GM19035 (cell line): Measurements from ENCODE around the gene HMCN2.

Experiments
- ATAC-seq: cut with Tn5 transposase; IDR thresholded peaks from one replicate; pipeline ENCODE4 v1.9.1; 2021; ENCODE audit not compliant: unreplicated experiment

Gene HMCN2

DNA sequence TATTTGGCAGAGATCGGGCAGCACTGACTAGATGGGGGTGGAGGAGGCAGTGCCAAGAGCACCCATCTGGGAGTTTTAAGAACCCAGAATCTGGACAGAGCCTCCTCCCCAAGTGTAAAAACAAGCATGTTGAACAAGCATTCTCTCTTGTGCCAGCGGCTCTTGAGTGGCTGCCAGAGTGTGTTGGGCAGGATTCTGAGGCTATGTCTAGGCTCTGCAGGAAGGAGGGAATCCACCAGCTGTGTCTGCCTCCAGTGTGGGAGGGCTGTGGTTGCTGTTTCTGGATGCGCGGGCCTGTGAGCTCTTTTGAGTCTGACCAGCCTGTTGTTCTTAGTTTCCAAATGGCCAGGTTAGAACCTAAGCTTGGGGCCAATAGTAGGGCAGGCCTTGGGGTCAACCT, 39.8 kb downstream of the HMCN2 start:
- ATAC-seq, result no peak

DNA sequence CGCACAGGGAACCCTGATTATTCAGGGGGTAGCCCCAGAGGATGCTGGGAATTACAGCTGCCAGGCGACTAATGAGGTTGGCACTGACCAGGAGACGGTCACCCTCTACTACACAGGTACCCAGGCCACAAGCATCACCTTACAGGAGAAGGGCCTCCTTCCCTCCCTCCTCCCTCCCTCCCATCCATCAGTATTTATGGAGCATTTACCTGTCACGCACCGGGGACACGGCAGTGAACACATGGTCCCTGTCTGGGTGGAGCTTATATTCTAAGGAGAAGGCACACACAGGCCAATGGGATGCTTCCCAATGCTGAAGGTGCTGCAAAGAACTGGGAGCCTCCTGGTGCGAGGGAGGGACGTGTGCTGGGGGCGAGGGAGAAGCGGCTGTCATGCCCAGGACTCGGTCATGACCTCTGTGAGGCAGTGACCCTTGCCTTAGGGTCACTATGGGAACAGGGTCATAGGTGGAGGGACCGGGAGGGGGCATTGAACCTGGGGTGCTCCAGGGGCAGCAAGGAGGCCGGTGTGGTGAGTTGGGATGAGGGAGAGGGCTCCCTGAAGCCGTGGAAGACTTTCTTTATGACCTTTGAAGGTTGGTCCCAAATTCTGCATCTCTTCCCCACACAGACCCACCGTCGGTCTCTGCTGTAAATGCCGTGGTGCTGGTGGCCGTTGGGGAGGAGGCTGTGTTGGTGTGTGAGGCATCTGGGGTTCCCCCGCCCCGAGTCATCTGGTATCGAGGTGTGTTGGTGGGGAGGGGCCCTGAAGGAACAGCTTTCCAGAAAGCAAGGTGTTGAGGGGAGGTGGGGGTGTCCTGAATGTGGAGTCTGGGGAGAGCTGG, 41.5 kb downstream of the HMCN2 start:
- ATAC-seq, result no peak

DNA sequence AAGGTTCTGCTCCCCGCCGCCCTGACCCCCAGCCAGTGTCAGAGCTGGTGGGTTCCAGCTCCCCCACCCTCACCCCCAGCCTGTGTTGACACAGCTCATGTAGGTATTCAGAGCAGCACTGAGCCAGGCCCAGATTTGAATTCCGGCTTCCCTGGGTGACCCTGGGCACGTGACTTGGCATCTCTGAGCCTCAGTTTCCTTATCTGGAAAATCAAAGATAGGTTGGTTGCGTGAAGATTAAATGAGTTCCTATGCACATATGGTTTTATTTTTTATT, 42.0 kb downstream of the HMCN2 start:
- no peak for ATAC-seq

DNA sequence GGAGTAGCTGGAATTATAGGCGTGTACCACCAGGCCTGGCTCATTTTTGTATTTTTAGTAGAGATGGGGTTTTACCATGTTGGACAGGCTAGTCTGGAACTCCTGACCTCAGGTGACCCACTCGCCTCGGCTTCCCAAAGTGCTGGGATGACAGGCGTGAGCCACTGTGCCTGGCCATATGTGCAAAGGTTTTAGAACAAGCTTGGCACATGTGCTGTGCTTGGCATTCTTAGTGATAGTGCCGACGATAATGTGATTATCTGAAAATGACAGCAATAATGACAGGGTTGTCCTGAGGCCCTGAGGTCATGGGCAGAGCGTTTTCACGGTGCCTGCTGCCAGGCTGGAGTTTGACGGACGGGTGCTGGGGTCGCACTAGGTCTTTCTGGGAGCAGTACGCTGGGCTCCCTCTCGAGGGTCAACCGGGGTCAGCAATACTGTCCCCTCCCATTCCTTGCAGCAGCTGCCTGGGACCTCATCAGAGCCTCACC, 42.6 kb downstream of the HMCN2 start:
- ATAC-seq, result no peak

DNA sequence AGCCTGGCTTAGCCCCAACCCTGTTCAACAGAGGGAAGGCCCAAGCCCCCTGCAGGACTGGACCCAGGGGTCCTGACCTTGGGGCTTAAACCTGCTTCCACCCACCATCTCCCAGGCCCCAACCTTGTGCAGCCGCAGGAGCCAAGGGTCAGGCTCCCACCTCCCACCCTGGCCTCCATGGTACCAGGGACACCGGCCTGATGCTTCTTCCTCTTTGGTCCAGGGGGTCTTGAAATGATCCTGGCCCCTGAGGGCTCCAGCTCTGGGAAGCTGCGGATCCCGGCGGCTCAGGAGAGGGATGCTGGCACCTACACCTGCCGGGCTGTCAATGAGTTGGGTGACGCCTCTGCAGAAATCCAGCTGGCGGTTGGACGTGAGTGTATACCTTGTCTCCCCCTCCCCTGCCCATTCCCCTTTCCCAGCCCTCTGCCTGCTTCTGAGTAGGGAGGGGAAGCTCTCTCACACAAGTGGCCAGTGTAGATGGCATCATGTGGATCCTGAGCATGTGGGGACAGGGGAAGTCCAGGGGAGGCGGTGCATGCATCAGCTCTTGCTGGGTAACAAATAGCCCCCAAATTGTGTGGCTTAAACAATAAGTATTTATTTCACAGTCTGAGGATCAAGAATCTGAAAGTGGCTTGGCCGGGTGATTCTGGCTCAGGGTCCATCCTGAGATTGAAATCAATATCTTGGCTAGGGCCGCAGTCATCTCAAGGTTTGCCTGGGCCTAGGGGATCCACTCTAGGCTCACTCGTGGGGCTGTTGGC, 44.3 kb downstream of the HMCN2 start:
- no peak for ATAC-seq

DNA sequence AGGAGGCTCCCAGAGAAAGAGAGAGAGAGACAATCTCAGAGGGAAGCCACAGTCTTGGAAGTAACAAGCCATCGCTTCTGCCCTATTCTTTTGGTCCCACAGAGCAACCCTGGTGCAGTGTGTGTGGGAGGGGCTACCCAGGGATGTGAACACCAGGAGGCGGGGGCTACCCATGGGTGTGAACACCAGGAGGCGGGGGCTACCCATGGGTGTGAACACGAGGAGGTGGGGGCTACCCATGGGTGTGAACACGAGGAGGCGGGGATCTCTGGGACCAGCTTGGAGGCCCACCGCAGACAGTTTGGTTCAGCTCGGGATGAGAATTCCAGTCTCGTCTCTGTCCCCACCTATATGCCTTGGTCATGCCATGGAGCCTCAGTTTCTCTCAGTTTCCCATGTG, 44.9 kb downstream of the HMCN2 start:
- no peak for ATAC-seq

DNA sequence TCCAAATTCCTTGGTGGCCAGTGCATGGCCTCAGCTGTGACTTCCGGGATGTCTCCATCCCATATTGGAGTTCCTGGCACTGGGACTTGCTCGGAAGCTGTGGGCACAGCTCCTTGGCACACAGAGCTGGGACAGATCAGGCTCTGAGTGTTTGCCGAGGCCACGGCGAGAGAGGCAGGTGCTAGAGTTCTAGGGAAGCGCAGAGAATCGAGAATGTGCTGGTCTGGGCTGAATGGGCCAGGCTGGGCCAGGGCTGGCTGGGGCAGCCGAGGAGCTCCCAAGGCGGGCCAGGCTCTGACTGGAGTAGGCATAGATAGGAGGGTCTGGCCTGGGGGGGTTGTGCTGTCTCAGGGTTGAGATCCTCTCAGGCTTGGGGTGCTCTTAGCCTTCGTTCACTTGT, 45.4 kb downstream of the HMCN2 start:
- no peak for ATAC-seq

DNA sequence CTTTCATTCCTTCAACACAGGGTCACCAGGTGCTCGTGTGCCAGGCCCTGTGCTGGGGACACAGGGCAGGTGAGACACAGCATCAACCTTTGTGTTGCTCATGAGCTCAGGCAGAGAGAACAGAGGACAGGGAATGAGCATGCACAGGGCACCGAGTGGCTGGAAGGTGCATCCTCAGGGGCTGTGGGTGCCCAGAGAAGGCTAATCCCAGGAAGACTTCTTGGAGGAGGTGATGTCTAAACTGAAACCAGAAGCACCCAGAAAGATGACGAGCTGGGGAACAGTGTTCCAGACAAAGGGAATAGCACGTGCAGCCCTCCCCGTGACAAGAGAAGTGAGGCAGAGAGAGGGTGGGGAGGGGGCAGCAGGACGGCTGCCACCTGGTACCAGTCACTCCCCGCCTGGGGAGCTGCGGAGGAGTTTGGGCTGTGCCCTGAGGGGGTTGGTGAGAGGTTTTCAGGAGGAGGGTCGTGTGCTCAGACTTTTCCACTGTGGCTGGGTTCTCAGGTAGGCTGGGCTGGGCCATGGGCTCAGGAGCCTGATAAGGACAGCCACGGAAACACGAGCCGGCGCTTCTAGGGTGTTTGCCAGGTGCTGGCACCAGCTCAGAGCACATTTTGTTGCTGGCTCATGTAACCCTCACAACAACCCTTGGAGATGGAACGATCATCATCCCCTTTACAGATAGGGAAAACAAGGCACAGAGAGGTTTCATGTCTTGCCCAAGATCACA, 46.0 kb downstream of the HMCN2 start:
- ATAC-seq, result no peak

DNA sequence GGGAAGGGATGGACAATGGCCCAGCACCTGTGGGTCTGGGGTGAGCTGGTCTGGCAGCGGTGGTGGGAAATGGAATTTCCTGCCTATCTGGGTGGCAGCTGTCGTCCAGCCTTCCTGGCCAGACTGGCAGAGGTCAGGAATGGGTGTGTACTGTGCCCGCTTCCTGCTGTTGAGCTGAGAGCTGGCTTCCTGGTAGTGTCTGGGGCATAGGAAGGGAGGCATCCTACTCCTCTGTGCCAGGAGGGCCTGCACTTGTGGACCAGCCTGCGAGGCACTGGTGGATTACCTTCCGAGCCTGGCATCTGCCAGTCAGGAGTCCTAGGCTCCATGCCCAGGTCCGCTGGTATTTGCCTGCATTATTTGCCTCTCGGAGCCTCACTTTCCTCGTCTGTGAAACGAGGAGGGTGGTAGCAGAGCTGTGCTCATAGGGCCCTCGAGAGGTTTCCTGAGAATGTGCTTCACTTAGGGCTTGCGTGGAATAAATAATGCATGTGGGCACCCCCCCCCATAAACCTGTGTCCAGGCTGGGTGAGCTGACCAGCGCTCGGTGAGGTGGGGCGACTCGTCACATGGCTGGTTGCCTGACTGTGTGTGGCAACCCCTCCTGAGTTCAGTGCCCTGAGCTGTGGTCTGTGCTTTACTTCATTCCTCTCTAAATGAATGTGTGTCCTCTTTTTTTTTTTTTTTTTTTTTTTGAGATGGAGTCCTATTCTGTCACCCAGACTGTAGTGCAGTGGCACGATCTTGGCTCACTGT, 47.7 kb downstream of the HMCN2 start:
- no peak for ATAC-seq

DNA sequence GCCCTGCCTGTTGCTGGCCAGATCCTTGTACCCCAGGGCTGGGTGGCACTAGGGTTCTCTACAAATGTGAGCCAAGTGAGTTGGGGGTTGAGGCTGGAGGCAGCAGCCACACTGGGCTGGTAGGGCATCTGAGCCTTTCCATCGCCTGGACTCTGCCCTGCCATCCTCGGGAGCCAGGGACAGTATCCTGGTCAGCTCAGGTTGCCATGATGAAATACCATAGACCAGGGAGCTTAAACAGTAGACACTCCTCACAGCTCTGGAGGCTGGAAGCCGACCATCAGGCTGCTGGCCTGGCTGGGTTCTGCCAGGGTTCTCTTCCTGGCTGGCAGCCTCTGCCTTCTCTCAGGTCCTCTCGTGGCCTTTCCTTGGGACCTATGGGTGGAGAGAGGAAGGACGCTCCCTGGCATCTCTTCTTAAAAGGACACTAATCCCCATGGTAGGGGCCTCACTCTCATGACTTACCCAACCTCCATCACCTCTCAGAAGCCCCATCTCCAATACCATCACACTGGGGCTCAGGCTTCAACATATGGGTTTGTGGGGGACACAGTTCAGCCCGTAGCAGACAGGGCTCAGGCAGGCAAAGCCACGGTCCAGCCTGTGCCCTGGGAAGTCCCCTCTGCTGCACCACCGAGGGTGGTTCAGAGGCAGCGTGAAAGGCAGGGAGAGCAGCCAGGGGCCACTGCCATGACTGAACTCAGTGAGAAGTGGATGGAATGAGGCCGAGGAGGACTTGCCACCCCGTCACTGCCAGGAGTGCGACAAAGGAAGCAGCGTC, 50.1 kb downstream of the HMCN2 start:
- no peak for ATAC-seq

DNA sequence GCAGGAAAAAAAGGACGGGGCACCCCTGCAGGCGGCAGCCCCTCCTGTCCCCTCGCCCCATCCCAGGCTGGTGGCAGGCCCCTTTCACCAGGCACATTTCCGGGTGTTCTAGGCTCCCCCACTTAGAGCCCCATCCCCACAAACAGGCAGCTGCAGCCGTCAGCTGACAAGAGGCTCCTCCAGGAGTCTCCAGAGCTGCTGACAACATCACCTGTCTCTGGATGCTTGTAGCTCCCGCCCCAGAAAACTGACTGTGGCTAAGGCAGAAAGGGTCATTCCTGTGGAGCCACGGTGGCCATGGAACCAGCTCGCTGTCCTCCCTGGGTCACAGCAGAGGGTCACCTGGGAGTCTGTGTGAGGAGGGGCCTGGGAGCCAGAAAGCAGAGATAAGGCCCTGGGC, 50.9 kb downstream of the HMCN2 start:
- no peak for ATAC-seq

DNA sequence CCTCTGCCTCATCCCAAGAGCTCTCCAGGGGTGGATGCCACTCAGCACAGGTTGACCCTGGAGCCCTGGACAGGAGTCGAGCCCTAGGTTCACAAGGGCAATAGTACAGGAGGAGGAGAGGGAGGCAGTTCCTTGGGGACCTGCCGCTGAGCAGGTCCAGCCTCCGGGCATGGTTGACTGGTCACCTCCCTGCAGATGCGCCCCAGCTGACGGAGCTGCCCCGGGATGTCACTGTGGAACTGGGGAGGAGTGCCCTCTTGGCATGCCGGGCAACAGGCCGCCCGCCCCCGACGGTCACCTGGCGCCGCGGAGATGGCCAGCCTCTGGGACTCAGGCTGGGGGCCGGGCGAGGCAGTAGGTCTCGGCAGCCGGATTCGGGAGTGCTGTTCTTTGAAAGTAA, 53.7 kb downstream of the HMCN2 start:
- no peak for ATAC-seq

DNA sequence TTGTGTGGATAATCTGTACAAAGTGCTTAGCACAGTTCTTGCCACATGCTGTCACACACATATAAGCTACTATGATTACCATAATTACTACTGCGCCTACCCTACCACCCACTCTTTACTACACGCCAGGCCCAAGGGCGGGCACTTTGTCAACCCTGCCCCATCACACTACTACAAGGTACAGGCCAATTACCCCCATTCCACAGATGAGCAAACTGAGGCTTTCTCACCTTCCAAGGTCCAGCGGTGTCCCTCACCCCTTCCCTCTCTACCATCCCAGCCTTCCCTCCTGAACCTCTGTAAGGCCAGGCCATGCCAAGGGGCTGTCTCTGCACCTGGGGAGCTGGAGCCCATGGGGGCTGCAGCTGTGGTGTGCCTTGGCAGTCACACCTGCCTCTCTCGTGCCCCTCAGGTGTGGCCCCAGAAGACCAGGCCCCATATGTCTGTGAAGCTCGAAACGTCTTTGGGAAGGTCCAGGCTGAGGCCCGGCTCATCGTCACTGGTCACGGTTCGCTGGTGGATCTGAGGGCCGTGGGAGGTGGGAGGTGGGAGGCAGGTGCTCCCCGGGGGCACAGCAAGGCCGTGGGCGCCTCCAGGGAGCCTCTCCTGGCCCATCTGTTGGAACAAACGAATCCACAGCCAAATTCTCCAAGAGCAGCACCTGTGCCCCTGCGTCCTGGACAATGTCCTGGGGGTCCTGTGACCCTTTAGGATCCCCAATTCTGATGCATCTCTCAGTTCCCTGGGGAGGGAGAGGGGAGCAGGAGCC, 54.6 kb downstream of the HMCN2 start:
- no peak for ATAC-seq

DNA sequence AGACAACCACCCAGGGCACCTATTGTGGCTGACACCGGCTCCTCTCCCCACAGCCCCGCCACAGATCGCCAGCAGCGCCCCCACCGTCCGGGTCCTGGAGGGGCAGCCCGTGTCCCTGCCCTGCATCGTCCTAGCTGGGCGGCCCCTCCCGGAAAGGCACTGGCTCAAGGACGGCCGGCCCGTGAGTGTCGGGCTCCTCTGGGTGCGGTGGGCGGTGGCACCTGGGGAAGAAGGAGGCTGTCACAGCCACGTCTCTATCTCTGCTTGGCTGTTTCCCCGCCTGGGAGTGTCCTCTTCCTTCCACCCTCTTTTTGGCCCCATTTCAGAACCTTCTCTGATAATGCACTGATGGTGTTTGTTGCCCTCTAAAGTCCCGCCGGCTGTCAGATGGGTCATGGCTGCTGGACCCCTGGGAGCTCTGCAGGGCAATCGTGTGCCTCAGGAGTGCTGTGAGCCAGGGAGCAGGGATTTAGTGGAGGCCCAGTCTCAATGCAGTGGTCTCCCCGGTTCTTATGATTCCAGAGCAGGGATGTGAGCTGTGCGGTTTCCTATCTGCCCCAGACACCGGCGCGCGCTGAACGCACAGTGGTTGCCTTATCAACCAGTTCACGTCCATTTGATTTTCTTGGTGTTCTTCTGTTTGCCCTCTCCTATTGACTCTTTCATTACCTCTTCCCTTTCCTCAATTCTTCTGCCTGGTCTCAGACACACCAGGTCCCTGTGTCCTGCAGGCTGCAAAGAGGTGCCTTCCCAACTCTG, 55.3 kb downstream of the HMCN2 start:
- no peak for ATAC-seq

DNA sequence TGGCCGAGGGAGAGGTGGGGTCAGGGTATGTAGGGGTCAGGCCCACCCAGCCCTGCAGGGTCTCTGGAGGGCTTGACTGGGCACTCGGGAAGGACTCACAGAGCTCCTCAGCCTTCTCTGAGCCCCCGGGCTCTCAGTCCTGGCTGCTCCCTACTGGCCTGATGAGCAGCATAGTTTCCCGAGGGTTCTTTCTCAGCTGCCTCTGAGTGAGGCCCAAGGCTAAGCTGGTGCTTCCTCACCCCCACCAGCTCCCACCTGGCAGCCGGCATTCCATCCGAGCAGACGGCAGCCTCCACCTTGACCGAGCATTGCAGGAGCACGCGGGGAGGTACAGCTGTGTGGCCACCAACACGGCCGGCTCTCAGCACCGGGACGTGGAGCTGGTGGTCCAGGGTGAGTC, 56.0 kb downstream of the HMCN2 start:
- ATAC-seq, result no peak

DNA sequence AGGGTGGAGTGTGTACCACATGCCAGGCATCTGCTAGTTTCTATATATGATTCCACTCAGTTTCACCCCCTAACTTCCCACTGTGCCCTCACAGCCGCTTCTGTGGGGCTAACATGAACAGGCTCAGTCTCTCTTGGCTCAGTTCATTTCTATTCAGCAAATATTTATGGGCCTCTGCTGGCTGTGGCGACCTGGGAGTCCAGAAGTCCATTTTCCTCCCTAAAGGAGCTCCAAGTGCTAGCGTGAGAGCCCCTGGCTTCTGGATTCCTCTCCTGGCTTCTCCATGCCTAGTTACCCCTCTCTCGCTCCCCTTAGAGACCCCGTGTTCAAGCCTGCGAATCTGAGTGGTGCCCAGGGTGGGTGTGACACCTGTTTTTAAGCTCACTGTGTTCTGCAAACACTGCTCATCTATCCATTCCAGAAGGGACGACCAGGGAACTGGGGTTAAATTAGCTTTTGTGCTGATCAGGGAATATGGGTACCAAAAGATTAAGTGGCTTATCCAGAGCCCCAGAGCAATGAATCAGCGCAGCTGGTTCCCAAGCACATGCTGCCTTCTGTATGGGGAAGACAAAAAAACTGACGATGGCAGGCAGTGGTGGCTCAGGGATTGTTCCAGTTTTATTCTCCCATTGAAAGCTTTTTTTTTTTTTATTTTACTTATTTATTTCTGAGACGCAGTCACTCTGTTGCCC, 57.6 kb downstream of the HMCN2 start:
- ATAC-seq, result no peak

DNA sequence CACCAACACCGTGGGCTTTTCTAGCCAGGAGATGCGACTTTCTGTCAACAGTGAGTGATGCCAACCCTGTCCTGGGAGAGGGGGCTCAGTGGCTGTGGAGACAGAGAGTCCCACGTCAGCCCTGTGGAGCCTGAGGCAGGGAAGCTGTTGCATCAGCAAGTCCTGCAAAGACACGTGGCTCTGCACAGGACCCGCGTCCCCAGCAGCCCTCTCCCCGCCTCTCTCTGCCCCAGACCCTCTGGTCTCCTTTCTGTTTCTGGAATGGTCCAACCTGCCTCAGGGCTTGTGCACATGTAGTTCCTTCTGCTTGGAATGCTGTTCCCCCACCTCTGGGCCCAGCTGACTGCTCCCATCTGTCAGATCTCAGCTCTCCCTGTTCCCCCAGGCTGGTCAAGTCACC, 60.4 kb downstream of the HMCN2 start:
- no peak for ATAC-seq

DNA sequence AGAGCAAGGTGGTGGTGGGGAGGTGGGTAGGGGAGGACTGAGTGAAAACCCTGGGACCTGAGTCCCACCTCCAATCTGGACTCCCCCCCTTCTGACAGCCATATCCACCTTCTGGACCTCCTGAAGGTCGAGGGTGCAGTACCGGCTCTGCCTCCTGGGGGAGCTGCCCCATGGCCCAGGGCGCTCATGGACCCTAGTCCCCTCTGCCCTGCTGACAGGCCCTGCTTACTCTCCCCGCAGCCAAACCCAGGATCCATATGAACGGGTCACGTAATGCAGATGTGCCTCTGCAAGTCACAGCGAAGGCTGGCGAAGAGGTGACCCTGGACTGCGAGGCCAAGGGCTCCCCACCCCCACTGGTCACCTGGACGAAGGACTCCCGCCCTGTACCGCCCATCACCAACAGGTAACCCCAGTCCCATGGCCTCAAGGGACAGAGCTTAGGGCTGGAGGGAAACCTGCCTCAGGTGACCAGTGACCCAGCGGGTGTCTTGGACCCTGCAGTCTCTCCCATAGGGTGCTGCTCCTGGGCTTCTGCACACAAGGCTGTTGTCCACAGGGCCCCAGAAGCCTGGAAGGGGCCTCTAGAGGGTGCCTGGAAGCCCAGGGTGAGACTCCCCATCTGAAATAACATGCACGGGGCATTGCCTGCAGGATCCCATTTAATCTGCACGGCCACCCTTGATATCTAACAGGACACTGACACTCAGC, 61.7 kb downstream of the HMCN2 start:
- ATAC-seq, result no peak
